GM21737 (cell line): ENCODE measurements around the gene BRSK1.

Source experiments
- ATAC-seq: cut with Tn5 transposase; IDR thresholded peaks from one replicate; pipeline ENCODE4 v1.9.1; 2021; ENCODE audit warnings: mild to moderate bottlenecking, moderate library complexity; ENCODE audit not compliant: unreplicated experiment

The BRSK1 gene

DNA sequence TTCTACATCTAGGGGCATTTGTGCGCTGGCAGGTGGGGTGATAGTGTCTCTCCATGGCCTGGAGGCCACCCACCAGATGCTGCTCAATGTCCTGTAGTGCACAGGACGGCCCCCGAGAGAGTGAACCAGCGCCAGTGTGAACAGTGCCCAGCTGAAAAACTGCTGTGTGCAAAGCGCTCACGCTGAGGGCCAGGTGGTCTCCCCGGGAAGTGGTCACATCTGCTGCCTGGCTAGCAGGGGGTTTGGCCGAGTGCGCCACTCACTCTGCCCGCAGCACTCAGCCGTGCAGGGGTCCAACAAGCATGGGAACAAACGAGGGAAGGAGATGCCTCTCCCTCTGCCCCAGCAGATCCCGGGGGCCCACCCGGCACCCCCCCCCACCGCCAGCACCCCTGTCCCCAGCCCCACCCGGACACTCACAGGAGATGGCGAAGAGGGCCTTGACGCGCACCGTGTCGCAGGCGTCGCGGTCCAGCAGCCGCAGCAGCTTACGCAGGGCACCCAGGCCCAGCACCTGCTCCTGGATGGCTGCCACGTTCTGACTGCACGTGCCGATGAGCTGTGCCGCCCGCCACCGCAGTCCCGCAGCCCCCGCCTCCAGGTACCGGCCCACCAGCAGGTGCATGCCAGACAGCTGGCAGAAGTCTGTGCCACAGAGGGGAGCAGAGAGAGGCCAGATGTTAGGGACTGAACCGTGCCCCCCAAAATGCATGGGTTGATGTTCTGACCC, 9.7 kb upstream of the BRSK1 start:
- ATAC-seq = no peak

DNA sequence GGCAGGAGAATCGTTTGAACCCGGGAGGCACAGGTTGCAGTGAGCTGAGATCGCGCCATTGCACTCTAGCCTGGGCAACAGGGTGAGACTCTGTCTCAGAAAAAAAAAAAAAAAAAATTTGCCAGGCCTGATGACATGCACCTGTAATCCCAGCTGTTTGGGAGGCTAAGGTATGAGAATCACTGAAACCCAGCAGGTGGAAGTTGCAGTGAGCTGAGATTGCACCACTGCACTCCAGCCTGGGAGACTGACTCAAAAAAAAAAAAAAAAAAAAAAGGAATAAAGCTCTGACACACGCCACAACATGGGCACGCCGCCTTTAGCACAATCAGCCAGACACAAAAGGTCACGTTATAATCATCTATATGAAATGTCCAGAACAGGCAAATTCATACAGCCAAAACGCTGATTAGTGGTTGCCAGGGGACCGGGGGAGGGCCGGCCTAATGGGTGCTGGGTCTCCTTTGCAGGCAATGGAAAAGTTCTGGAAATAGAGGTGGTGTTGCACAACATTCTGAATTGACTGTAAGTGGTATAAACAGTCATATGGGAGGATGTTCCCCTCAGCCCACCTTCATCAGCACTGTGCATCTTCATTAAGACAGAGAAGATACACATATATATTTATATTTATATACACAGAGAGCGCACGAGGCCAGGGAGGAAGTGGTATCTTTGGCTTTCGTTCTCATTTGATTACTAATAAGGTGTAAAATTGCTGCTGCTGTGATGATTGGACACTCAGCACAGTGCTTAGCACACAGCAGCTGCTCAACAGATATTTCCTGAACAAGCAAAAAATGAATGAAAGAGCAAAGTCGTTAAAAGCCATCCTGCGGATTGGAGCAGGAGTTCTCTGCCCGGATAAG, 7.7 kb upstream of the BRSK1 start:
- no peak for ATAC-seq

DNA sequence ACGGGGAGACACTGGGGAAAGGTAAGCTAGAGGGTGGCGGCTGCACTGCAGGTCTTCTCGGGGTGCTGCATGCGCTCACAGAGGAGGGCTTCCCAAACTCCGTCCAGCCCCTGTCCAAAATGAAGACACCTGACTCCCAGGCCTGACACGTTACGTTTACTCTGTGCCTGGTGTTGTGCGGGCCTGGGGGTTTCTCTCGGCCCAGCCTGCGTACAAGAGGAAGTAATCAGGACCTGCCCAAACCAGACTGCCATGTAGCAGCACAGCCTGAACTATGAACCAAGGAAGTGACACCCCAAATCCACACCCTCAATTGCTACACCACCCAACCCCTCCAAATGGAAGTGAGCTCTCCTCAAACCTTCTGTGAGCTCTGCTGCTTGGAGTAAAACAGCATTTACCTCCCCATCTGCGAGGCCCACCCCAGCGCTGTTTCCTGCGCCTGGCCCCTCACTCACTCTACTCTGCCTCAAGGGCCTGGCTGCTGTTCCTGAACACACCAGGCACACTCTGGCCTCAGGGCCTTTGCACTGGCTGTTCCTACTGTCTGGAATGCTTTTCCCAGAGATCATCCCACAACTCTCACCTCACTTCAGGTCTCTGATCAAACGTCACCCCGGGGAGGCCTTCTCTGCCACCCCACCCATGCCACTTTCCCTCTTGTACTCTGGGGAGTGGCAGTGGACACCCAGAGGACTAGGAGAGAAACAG, 6.9 kb upstream of the BRSK1 start:
- no peak for ATAC-seq

DNA sequence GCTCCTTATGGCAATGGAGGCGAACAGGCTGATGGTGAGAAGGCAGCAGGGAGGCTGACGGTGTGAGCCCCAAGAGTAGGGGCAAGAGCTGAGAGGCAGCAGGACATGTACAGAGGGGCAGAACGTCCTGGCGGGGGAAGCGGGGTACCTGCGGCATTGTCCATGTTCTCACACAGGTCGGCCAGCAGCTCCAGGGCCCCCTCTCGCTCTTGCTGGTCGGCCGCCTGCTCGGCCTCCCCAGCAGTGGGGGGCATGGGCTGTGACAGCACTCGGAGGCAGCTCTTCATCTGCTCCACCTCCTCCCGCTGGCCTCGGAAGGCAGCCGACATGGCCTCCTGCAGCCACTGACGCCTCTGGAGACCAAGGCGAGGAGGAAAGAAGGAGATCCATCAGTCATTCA, 6.3 kb upstream of the BRSK1 start:
- no peak for ATAC-seq

DNA sequence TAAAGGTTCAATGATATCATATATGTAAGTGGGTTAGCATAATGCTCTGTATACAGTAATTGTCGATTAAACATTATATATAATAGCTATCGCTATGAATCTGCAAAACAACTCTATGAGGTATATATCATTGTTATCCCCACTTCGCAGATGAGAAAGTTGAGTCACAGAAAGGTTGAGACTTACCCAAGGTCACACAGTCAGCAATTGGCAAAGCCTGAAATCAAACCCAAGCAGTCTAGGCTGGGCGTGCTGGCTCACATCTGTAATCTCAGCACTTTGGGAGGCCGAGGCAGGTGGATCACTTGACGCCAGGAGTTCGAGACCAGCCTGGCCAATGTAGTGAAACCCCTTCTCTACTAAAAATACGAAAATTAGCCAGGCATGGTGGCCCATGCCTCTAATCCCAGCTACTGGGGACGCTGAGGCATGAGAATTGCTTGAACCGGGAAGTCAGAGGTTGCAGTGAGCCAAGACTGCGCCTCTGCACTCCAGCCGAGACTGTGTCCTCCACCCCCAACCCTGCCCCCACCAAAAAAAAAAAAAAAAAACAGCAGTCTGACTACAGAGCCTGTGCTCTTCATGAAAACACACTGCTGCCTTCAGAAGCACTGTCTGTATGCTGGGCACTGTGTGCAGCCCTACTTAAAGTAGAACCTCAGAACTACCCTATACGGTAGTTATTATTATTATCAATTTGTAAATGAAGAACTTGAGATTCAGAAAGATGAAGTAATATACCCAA, 5.2 kb upstream of the BRSK1 start:
- ATAC-seq = no peak

DNA sequence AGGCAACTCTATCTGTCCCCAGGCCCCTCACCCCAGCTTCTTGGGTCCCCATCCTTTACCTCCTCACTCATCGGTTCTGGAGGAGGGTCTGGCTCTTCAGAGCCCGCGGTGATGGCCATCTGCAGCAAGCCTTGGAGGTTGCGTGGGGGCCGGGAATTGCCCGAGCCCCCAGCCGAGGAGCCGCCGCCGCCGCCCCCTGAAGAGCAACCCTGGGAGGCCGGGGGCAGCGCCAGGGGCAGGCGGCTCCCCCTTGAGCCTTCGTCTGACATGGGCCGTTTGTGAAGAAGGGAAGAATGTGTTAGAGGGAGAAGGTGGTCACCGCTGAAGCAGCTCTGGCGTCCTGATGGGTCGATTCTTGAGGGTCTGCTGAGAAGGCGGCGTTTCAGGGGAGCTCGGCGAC, 4.5 kb upstream of the BRSK1 start:
- no peak for ATAC-seq

DNA sequence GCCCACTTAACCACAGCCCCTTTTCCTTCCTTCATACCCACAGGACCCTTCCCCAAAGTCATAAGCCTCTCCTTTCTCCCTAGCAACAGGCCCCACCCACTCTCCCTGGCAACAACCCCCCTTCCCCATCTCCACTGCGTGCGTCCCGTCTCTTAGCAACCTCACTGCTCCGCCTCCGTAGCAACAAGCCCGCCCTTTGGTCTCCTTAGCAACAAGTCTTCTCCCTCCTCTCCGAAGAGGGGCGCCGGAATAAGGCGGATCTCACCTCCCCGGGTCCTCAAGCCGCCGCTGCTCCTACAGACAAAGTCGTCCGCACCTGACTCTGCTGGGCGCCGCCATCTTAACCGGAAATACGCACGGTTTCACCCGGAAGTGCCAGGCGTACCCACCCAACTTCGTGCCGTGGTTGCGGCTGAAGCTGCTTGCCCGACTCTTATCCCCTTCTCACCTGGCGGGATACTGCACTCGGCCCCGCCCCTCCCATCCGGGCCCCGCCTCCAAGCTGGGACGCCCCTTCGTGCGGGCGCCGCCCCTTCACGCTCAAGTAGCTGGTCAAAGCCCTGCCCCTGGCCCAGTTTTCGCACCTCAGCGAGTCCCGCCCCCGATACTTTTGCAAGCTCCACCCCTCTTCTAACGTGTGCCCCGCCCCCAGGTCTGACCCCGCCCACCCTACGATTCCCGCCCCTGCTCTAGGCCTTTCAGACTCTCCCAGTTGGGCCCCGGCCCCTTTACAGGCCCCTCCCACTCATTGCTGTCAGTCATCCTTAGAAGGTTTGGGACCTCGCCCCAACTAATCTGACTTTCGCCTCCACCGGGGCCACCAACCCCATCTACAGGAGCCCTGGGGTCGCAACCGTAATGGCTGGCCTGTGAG, 3.8 kb upstream of the BRSK1 start, which contains the start of gene HSPBP1:
Gene HSPBP1 (minus strand): TSS at position 341 of the 874 bp plus-strand sequence. CDS start 502 bp downstream, outside the sequence.
- ATAC-seq = peak; percentile 66

DNA sequence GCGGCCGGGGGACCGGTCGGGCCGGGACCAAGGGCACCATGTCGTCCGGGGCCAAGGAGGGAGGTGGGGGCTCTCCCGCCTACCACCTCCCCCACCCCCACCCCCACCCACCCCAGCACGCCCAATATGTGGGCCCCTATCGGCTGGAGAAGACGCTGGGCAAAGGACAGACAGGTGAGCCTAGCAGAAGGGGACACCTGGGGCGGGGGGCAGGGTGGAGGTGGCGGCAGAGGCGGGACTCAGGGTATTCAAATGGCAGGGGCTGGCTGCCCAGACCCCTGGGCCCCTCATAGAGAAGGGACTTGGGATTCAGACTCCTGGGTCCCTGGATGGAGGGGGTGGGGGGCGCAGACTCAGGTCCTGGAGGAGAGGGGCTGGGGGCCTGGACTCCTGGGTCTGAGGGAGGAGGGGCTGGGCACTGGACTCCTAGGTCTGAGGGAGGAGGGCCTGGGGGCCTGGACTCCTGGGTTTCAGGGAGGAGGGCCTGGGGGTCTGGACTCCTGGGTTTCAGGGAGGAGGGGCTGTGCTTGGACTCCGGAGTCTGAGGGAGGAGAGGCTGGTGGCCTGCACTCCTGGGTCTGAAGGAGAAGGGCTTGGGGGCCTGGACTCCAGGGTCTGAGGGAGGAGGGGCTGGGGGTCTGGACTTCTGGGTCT, 735 bp downstream of the BRSK1 start:
- ATAC-seq = no peak

DNA sequence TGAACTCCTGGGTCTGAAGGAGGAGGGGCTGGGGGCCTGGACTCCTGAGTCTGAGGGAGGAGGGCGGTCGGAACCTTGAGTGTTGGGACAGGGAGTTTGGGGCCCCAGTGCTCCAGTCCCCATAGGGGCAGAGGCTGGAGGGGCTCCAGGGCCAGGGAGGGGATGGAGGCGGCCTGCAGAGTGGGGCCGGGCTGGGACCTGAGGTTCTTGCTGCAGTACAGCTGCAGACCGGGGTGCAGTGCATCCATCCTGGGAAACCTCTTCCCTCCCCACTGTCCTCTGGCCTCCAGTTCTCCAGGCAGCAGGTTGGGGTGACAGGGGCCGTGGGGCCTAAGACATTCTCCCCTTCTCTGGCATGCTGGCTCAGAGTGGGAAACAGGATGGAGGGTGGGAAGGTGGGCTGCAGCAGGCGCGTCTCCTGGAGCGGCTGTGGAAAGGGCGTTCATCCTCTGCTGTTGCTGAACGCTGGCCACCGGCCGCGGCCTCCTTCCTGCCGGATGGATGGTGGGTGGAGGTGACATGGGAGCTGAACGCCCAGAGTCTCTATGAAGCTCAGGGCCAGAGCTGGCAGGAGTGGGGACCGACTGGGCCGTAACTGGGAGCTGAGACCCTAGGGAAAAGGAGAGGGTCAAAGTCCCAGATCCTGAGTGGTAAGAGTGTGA, 1.6 kb downstream of the BRSK1 start:
- ATAC-seq = no peak

DNA sequence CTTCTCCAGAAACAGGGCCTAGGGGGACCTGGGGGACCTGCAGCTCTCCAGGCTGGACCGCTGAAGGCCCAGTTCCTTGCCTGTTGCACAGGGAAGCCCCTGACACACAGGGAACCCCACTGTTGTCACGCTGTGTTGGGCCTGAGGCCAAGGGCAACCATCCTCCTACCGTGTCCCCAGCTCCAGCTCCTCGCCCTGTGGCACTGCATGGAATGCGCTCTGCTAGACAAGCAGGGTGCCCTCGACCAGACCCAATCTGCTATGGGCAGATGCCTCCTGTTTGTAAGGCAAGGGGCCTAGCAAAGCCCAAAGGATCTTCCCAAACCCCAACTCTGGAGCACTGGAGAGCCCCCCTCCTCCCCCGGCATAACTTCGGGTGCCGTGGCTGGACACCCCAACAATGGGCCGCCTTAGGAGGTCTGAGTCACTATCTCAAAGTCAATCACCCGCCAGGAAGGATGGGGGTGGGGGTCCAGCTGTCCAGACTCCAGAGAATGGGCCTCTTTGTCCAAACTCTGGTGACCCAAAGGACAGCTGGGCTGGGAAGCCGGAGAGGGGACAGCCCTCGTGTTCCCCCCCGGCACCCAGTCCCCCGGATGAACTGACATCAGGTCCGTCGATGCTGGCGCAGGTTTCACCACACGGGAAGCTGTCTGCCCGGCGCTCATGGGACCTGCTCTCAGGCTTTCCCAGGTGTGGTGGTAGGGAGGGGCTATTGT, 3.7 kb downstream of the BRSK1 start:
- ATAC-seq = no peak

DNA sequence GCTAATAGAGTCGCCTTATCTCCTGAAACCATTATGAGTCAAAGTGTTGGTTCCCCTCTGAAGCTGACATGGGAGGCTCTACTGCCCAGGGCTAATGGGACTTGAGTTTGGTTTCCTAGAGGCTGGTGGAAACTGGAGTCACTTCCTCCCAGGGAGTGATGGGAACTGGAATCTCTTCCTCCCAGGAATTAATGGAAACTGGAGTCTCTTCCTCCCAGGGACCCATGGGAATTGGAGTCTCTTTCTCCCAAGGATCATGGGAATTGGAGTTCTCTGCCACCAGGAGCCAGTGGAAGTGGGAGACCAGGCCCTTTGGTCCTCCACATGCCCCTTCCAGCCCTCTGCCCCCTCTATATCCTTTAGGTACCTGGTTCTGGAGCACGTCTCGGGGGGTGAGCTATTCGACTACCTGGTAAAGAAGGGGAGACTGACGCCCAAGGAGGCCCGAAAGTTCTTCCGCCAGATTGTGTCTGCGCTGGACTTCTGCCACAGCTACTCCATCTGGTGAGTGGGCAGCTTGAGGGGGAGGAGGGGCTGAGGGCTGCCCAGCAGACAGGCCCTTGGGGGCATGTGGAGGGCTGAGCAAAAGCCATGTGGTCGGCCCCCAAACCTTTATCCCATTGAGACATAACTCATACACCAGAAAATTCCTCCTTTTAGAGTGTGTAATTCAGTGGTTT, 5.5 kb downstream of the BRSK1 start:
- ATAC-seq = no peak

DNA sequence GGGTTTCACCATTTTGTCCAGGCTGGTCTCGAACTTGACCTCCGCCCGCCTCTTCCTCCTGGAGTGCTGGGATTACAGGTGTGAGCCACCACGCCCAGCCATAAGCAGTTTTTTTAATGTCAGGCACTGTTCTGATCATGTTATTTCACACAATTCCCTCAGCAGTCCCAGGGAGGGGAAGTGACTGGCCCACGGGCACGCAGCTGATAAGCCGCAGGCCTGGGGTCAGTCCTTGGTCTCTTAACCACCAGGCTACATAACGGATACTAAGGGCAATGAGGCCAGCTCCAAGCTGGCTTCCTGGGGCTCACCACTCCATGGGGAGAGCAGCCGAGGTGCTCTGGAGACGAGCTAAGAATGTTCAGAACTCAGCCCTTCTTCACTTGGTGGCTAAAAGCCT, 13.5 kb downstream of the BRSK1 start:
- ATAC-seq = no peak

DNA sequence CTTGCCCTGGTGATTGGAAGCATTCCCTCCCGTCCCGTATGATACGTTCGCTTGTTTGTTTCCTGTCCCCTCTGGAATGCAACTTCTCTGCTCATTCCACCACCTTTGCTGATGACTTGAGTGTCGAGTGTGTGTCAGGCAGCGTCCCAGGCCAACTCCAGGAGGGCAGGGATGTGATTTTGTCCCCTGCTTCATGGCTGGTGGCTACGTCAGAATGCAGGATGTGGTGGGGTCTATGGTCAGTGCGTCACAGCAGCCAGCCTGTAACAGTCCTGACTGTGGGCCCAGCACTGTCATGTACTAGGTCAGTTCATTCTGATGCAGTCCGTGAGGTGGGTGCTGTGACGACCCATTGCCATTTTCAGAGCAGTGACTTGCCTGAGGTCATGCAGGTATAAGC, 16.2 kb downstream of the BRSK1 start:
- no peak for ATAC-seq

DNA sequence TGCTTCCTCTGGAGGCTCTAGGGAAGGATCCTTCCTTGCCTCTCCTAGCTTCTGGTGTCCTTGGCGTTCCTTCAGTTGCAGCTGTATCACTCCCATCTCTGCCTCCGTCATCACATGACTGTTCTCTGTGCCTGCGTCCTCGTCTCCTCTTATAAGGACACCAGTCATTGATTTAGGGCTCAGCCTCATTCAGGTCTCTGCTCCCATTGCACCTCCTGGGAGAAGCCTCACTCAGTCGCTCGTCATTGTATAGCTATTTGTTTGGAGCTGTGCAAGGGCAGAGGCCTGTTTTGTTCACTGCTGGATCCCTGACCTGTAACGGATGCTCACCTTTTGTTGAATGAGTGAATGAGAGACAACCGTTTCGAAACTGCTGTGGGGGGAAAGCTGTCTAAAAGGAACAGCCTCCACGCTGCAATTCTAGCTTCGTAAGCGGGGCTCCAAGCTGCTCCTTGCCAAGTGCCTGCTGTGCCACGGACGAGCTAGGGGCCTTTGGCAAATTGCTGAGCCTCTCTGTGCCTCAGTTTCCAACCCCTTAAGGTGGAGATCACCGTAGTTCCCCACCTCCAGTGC, 17.2 kb downstream of the BRSK1 start:
- no peak for ATAC-seq

DNA sequence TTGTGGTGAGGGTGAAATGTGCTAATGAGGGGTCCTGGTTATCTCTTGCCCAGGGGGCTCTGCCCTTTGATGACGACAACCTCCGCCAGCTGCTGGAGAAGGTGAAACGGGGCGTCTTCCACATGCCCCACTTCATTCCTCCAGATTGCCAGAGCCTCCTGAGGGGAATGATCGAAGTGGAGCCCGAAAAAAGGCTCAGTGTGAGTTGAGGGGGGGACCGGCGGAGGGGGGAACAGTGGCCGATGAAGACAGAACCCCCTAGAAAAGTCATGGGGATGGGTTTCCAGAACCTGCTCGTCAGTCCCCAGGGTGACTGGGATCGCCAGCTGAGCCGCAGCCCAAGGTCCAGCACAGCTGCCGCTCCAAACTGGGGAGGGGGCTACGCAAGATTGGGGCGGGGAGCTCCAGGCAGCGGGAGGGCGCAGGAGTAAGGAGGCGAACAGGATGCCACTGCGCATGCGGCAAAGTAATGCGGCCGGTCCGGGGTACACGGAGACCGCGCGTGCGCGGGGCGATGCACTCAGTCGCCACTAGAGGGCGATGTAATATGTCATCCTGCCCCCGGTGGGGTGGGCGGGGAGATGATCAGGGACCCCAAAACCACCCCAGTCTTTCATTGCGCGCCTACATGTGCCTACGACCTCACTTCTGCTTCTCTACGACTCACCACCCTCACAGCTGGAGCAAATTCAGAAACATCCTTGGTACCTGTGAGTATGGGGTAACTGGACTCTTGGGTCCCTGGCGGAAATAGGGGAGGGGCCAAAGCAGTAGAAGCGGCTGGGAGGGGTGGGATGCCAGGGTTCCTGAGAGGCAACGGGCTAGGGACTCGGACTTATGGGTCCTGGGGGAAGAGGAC, 17.9 kb downstream of the BRSK1 start:
- ATAC-seq = peak; percentile 49

DNA sequence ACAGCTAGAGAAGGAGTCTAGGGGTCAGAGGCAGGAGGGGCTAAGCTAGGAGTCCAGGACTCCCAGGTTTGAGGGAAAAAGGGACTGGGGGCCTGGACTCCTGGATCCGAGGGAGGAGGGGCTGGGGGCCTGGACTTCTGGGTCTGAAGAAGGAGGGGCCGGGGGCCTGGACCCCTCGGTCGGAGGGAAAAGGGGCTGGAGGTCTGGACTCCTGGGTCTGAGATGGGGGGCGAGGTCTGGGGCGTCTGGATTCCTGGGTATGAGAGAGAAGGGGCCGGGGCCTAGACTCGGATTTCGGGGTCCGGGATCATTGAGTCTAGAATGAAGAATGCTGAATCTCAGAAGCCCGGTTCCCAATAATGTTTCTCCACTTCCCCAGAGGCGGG, 18.5 kb downstream of the BRSK1 start:
- no peak for ATAC-seq
